ENCODE results near the gene MORC1.

DNA sequence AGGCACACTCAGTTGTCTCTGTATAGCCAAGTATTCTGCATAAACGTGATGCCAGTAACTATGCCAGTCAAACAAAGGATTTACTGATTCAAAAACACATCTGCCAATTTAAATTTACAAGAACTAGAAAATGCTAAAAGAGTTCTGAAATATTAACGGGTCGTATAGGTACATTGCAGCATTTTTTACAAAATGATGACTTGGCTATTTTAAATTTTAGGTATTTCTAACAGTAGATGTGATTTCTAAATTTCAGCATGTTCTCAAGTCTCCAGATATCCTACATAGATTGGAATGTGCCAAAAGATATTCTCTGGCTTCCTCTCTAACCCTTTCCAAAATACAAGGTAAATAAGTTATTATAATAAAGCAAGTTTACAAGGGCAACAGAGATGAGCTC is 60.3 kb downstream of the MORC1 start:
- TF ChIP-seq, protein P1, sequence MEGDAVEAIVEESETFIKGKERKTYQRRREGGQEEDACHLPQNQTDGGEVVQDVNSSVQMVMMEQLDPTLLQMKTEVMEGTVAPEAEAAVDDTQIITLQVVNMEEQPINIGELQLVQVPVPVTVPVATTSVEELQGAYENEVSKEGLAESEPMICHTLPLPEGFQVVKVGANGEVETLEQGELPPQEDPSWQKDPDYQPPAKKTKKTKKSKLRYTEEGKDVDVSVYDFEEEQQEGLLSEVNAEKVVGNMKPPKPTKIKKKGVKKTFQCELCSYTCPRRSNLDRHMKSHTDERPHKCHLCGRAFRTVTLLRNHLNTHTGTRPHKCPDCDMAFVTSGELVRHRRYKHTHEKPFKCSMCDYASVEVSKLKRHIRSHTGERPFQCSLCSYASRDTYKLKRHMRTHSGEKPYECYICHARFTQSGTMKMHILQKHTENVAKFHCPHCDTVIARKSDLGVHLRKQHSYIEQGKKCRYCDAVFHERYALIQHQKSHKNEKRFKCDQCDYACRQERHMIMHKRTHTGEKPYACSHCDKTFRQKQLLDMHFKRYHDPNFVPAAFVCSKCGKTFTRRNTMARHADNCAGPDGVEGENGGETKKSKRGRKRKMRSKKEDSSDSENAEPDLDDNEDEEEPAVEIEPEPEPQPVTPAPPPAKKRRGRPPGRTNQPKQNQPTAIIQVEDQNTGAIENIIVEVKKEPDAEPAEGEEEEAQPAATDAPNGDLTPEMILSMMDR (IDR thresholded peaks at IDR 0.05) = no peak
- TF ChIP-seq ZFX (IDR thresholded peaks at IDR 0.05; ENCODE audit: borderline replicate concordance) = no peak

Measured in 22Rv1 (cell line).